KMS-11 (cell line): ENCODE data around the gene FARS2.

Source experiments
- H2AFZ ChIP-seq: fragments of 200-600 bp; sonication (generic); 2 replicates; pipeline ENCODE4 v1.6.1; 2016; ENCODE audit warnings: antibody characterized with exemption, mixed run types, low read depth
- H3K27ac ChIP-seq: fragments of 200-600 bp; sonication (generic); 2 replicates; pipeline ENCODE4 v1.6.1; 2016; ENCODE audit warnings: mild to moderate bottlenecking, mixed run types
- H3K27me3 ChIP-seq: fragments of 200-600 bp; sonication (generic); 2 replicates; pipeline ENCODE4 v1.6.1; 2017; ENCODE audit warnings: mild to moderate bottlenecking, low read depth, mixed run types, moderate library complexity; ENCODE audit not compliant: insufficient read depth
- H3K36me3 ChIP-seq: fragments of 200-600 bp; sonication (generic); 2 replicates; pipeline ENCODE4 v1.6.1; 2017; ENCODE audit warnings: mild to moderate bottlenecking, mixed run types; ENCODE audit not compliant: insufficient read depth
- H3K4me1 ChIP-seq: fragments of 200-600 bp; sonication (generic); 2 replicates; pipeline ENCODE4 v1.6.1; 2016; ENCODE audit warnings: mild to moderate bottlenecking, low read depth, mixed run types; ENCODE audit not compliant: poor library complexity, severe bottlenecking
- H3K4me2 ChIP-seq: fragments of 200-600 bp; sonication (generic); 2 replicates; pipeline ENCODE4 v1.7.0; 2016; ENCODE audit warnings: mild to moderate bottlenecking, mixed run types
- H3K4me3 ChIP-seq: fragments of 200-600 bp; sonication (generic); IDR thresholded peaks from 2 replicates; pipeline ENCODE4 v1.6.1; 2017; ENCODE audit warnings: low read depth, low read length, mixed read lengths; ENCODE audit not compliant: insufficient read depth
- H3K79me2 ChIP-seq: fragments of 200-600 bp; sonication (generic); 2 replicates; pipeline ENCODE4 v1.6.1; 2016; ENCODE audit warnings: low read depth, mixed run types; ENCODE audit not compliant: insufficient read depth
- H3K9ac ChIP-seq: fragments of 200-600 bp; sonication (generic); 2 replicates; pipeline ENCODE4 v1.6.1; 2016; ENCODE audit warnings: mild to moderate bottlenecking, mixed run types
- H4K20me1 ChIP-seq: fragments of 200-600 bp; sonication (generic); 2 replicates; pipeline ENCODE4 v1.6.1; 2016; ENCODE audit warnings: mild to moderate bottlenecking, mixed run types; ENCODE audit not compliant: insufficient read depth
- CTCF ChIP-seq: fragments of 200-600 bp; sonication (generic); conservative IDR thresholded peaks from 2 replicates; pipeline ENCODE4 v1.6.1; 2017; ENCODE audit warnings: low read depth, mild to moderate bottlenecking, antibody characterized with exemption, low read length, moderate library complexity, mixed read lengths

The FARS2 gene

GRCh38 chr6:5328800-5329199 is 67.5 kb downstream of the FARS2 start:
- no peak for TF ChIP-seq CTCF
- Histone ChIP-seq H3K4me2 (no peak overlapping the region), H3K4me3 (no peak overlapping the region), H3K27ac (no peak overlapping the region), H3K4me1 (peaks cover 6% of the 10 kb centered on the region), H3K9ac (no peak overlapping the region), H3K27me3 (no peaks in the 10 kb centered on the region), H3K36me3 (no peaks in the 10 kb centered on the region), H4K20me1 (no peaks in the 10 kb centered on the region), H3K79me2 (no peaks in the 10 kb centered on the region), H2AFZ (no peak overlapping the region)

GRCh38 chr6:5331845-5332442 is 70.6 kb downstream of the FARS2 start:
- Histone ChIP-seq H3K4me2 (no peak overlapping the region), H3K4me3 (no peak overlapping the region), H3K79me2 (no peaks in the 10 kb centered on the region), H3K4me1 (no peaks in the 10 kb centered on the region), H2AFZ (no peak overlapping the region), H3K9ac (no peak overlapping the region), H3K27me3 (no peaks in the 10 kb centered on the region), H3K36me3 (no peaks in the 10 kb centered on the region), H3K27ac (no peak overlapping the region), H4K20me1 (no peaks in the 10 kb centered on the region)
- no peak for TF ChIP-seq CTCF

GRCh38 chr6:5333658-5334057 is 72.3 kb downstream of the FARS2 start:
- Histone ChIP-seq H3K4me1 (no peaks in the 10 kb centered on the region), H3K9ac (no peak overlapping the region), H3K4me2 (no peak overlapping the region), H3K4me3 (no peak overlapping the region), H3K36me3 (no peaks in the 10 kb centered on the region), H3K79me2 (no peaks in the 10 kb centered on the region), H4K20me1 (no peaks in the 10 kb centered on the region), H3K27me3 (no peaks in the 10 kb centered on the region), H2AFZ (no peak overlapping the region), H3K27ac (no peak overlapping the region)
- TF ChIP-seq CTCF = no peak

- Histone ChIP-seq H3K27ac (no peak overlapping the region), H3K36me3 (no peaks in the 10 kb centered on the region), H3K79me2 (no peaks in the 10 kb centered on the region), H2AFZ (no peak overlapping the region), H3K9ac (no peak overlapping the region), H4K20me1 (no peaks in the 10 kb centered on the region), H3K4me3 (no peak overlapping the region), H3K4me2 (no peak overlapping the region), H3K27me3 (no peaks in the 10 kb centered on the region), H3K4me1 (no peaks in the 10 kb centered on the region)
- no peak for TF ChIP-seq CTCF
Observed at GRCh38 chr6:5334341-5334740, 73.0 kb downstream of the FARS2 start.
